ENCODE measurements around the gene PDPN.

The PDPN gene

DNA sequence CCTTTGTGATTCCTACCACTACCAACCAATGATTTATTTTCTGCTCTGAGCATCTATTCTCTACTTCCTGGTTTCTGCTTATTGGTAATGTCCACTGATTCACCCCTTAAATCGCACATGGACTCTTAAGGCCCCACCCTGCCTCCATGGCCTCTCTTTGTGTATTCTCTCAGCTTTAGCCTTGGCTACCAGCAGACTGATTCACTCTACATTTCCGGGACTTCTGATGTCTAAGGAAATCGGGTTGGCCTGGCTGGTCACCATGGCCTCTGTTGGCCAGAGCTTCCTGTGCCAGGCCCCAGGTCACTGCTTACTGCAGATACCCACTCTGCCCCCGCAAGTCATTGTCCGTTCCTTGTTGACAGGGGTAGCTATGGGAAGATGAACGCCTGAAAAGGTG, 40.9 kb downstream of the PDPN start (continued):
- TF ChIP-seq ZNF404 (tag by site-specific recombination; IDR thresholded peaks at IDR 0.05) = no peak
- no peak for TF ChIP-seq ZNF585B (tag by site-specific recombination; IDR thresholded peaks at IDR 0.05)
- no peak for TF ChIP-seq REPIN1 (tag by site-specific recombination; IDR thresholded peaks at IDR 0.05; ENCODE audit: low read depth)

DNA sequence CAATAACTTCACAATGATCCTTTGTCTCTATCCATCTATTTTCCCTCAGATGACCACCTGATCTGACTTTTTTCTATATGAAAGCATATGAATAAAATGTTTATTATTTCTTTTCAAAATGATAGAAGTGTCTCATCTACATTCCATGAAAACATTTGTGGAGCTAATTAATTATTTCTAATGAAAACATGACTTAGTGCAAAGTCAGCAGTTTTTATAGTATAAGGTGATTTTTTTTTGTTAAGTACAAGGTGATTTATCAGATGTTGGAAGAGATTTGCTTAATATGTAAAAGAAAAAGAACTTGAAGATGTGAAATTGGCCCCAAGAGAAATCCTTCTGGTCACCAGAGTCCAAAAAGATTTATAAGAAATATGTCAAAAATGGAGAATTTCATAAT, 43.5 kb downstream of the PDPN start:
- Histone ChIP-seq H3K36me3 (ENCODE audit: control insufficient read depth in 2 of 2, insufficient read depth in 1 of 2, low read length in 2 of 2) (no peaks in the 10 kb centered on the region), H3K27ac (ENCODE audit: extremely low read depth, low read depth, low read length) (no peak overlapping the region), H3K9me3 (ENCODE audit: control insufficient read depth, insufficient read depth, low read depth, low read length) (no peaks in the 10 kb centered on the region), H3K4me3 (ENCODE audit: low read depth, low read length) (no peak overlapping the region), H3K4me1 (ENCODE audit: control insufficient read depth, insufficient read depth, low read length) (no peaks in the 10 kb centered on the region)
- ChIA-PET CTCF (interaction anchor here (0.7 kb wide), 1 partner anchor 214 kb away, joined by 4 read pairs; no protein-coding TSS in a partner anchor), POLR2A (no interaction called here)
- TF ChIP-seq ZNF423 (tag by site-specific recombination; IDR thresholded peaks at IDR 0.05) = no peak
- no peak for TF ChIP-seq ZNF664 (tag by site-specific recombination; IDR thresholded peaks at IDR 0.05)
- TF ChIP-seq ZBTB17 (tag by site-specific recombination; IDR thresholded peaks at IDR 0.05) = no peak
- no peak for TF ChIP-seq ZNF292 (tag by site-specific recombination; IDR thresholded peaks at IDR 0.05; ENCODE audit: borderline replicate concordance, low read depth)
- no peak for TF ChIP-seq ZBTB11 (tag by site-specific recombination; conservative IDR thresholded peaks at IDR 0.05; ENCODE audit: low read depth)

- Histone ChIP-seq H3K9me3 (ENCODE audit: control insufficient read depth, insufficient read depth, low read depth, low read length) (no peaks in the 10 kb centered on the region), H3K27ac (ENCODE audit: extremely low read depth, low read depth, low read length) (no peak overlapping the region), H3K4me3 (ENCODE audit: low read depth, low read length) (no peak overlapping the region), H3K36me3 (ENCODE audit: control insufficient read depth in 2 of 2, insufficient read depth in 1 of 2, low read length in 2 of 2) (no peaks in the 10 kb centered on the region), H3K4me1 (ENCODE audit: control insufficient read depth, insufficient read depth, low read length) (no peaks in the 10 kb centered on the region)
- TF ChIP-seq SCRT1 (tag by site-specific recombination; IDR thresholded peaks at IDR 0.05; ENCODE audit: borderline replicate concordance) (no peak), SETDB1 (IDR thresholded peaks at IDR 0.05; ENCODE audit: insufficient read length, low read length) (peak; percentile 53)
- ChIA-PET CTCF (interaction anchor here (0.5 kb wide), 1 partner anchor 88 kb away, joined by 3 read pairs; no protein-coding TSS in a partner anchor), POLR2A (no interaction called here)
These were observed 44.6 kb downstream of the PDPN start for GRCh38 chr1:13628218-13628617.

DNA sequence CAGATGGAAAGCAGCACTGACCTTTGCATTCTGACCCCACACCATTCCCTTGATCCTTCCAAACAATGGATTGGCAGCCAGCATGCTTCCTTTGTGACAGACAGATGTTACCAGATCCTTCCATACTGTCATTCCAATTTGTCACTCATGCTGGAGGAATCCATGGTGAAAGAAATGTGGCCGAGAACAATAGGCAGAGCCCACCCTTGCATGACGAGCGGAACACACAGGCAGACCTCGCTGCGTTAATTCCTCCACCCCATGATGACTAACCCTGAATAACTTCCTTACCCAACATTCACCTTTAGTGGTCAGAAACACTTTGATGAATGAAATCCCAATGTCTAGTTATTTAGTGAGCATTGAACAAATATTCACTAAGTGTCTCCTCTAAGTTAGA, 45.1 kb downstream of the PDPN start:
- Histone ChIP-seq H3K9me3 (ENCODE audit: control insufficient read depth, insufficient read depth, low read depth, low read length) (no peaks in the 10 kb centered on the region), H3K4me3 (ENCODE audit: low read depth, low read length) (no peak overlapping the region), H3K4me1 (ENCODE audit: control insufficient read depth, insufficient read depth, low read length) (no peaks in the 10 kb centered on the region), H3K27ac (ENCODE audit: extremely low read depth, low read depth, low read length) (no peak overlapping the region), H3K36me3 (ENCODE audit: control insufficient read depth in 2 of 2, insufficient read depth in 1 of 2, low read length in 2 of 2) (no peaks in the 10 kb centered on the region)
- POLR2A ChIA-PET = no interaction called here
- CTCF ChIA-PET = interaction anchor here (0.5 to 0.7 kb wide), 2 partner anchors 37 to 88 kb away, joined by 3 read pairs; no protein-coding TSS in a partner anchor
- TF ChIP-seq SETDB1 (IDR thresholded peaks at IDR 0.05; ENCODE audit: insufficient read length, low read length) (no peak), MEIS1 (CRISPR knock-in tag; IDR thresholded peaks at IDR 0.05; ENCODE audit: borderline replicate concordance) (no peak), SCRT2 (tag by site-specific recombination; IDR thresholded peaks at IDR 0.05) (no peak), ZNF214 (tag by site-specific recombination; IDR thresholded peaks at IDR 0.05; ENCODE audit: borderline replicate concordance) (no peak), ZNF121 (tag by site-specific recombination; IDR thresholded peaks at IDR 0.05) (no peak), ZNF239 (tag by site-specific recombination; IDR thresholded peaks at IDR 0.05) (no peak), ZNF747 (tag by site-specific recombination; IDR thresholded peaks at IDR 0.05) (no peak), KLF8 (tag by site-specific recombination; IDR thresholded peaks at IDR 0.05) (no peak)
- TF ChIP-seq, protein P1, sequence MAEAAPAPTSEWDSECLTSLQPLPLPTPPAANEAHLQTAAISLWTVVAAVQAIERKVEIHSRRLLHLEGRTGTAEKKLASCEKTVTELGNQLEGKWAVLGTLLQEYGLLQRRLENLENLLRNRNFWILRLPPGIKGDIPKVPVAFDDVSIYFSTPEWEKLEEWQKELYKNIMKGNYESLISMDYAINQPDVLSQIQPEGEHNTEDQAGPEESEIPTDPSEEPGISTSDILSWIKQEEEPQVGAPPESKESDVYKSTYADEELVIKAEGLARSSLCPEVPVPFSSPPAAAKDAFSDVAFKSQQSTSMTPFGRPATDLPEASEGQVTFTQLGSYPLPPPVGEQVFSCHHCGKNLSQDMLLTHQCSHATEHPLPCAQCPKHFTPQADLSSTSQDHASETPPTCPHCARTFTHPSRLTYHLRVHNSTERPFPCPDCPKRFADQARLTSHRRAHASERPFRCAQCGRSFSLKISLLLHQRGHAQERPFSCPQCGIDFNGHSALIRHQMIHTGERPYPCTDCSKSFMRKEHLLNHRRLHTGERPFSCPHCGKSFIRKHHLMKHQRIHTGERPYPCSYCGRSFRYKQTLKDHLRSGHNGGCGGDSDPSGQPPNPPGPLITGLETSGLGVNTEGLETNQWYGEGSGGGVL (tag by site-specific recombination; IDR thresholded peaks at IDR 0.05) = no peak
- TF ChIP-seq, protein P2, sequence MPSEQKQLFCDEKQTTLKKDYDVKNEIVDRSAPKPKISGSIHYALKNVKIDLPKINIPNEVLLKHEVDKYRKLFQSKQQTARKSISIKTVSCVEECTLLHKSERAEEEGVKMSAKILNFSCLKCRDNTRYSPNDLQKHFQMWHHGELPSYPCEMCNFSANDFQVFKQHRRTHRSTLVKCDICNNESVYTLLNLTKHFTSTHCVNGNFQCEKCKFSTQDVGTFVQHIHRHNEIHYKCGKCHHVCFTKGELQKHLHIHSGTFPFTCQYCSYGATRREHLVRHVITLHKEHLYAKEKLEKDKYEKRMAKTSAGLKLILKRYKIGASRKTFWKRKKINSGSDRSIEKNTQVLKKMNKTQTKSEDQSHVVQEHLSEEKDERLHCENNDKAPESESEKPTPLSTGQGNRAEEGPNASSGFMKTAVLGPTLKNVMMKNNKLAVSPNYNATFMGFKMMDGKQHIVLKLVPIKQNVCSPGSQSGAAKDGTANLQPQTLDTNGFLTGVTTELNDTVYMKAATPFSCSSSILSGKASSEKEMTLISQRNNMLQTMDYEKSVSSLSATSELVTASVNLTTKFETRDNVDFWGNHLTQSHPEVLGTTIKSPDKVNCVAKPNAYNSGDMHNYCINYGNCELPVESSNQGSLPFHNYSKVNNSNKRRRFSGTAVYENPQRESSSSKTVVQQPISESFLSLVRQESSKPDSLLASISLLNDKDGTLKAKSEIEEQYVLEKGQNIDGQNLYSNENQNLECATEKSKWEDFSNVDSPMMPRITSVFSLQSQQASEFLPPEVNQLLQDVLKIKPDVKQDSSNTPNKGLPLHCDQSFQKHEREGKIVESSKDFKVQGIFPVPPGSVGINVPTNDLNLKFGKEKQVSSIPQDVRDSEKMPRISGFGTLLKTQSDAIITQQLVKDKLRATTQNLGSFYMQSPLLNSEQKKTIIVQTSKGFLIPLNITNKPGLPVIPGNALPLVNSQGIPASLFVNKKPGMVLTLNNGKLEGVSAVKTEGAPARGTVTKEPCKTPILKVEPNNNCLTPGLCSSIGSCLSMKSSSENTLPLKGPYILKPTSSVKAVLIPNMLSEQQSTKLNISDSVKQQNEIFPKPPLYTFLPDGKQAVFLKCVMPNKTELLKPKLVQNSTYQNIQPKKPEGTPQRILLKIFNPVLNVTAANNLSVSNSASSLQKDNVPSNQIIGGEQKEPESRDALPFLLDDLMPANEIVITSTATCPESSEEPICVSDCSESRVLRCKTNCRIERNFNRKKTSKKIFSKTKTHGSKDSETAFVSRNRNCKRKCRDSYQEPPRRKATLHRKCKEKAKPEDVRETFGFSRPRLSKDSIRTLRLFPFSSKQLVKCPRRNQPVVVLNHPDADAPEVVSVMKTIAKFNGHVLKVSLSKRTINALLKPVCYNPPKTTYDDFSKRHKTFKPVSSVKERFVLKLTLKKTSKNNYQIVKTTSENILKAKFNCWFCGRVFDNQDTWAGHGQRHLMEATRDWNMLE (tag by site-specific recombination; conservative IDR thresholded peaks at IDR 0.05; ENCODE audit: low read depth) = no peak

Measured in HEK293 (cell line).